Skin epidermis (tissue), 12 donors: ENCODE data around the gene SMIM36.
A peak's percentile ranks its signal among the peaks of the same experiment; 100 is the strongest.
"Not testable (repeated sequence)": the region's sequence is repeated elsewhere in the genome, so short reads cannot be mapped to it uniquely, and the experiment has no call there.

ENCODE experiments used
- H3K27ac ChIP-seq, 21 experiments: fragments of 200-600 bp; sonication (generic) in 11 of 21; one replicate each; pipeline ENCODE4 v1.5.0; 2020; ENCODE audit warnings: mild to moderate bottlenecking in 3 of 21, inconsistent platforms in 2 of 21, moderate library complexity in 2 of 21
- H3K4me3 ChIP-seq, 7 experiments: fragments of 200-600 bp; sonication (generic) in 2 of 7; one replicate each; pipeline ENCODE4 v1.5.0; 2020; ENCODE audit warnings: inconsistent platforms in 2 of 7, mild to moderate bottlenecking in 2 of 7, moderate library complexity in 1 of 7

Gene SMIM36

GRCh38 chr17:55458978-55459377 is 52.3 kb downstream of the SMIM36 start:
- Histone ChIP-seq H3K4me3 (no peak overlapping the region), H3K27ac (no peak overlapping the region)

- Histone ChIP-seq H3K27ac (no peak overlapping the region), H3K4me3 (no peak overlapping the region)
These were observed 52.9 kb downstream of the SMIM36 start for GRCh38 chr17:55458287-55458900.

GRCh38 chr17:55456307-55457240 is 54.7 kb downstream of the SMIM36 start:
- H3K27ac ChIP-seq: no peak overlapping the region

GRCh38 chr17:55454906-55455474 is 56.3 kb downstream of the SMIM36 start:
- H3K27ac ChIP-seq: peak overlapping the region in 2 of 21 experiments; percentile 19 to 66
- H3K4me3 ChIP-seq: no peak overlapping the region

More at GRCh38 chr17:55456307-55457240, 54.7 kb downstream of the SMIM36 start:
- H3K4me3 ChIP-seq: no peak overlapping the region

GRCh38 chr17:55453839-55454557 is 57.3 kb downstream of the SMIM36 start:
- Histone ChIP-seq H3K27ac (peak overlapping the region in 2 of 21 experiments; percentile 9 to 46), H3K4me3 (no peak overlapping the region)

GRCh38 chr17:55452139-55452790 is 59.0 kb downstream of the SMIM36 start:
- Histone ChIP-seq H3K27ac (peak overlapping the region in 3 of 21 experiments; percentile 9 to 40 (median 11)), H3K4me3 (no peak overlapping the region)

- no peak overlapping the region for H3K27ac ChIP-seq
These were observed 59.5 kb downstream of the SMIM36 start for GRCh38 chr17:55451758-55452138.

GRCh38 chr17:55451203-55451641 is 60.0 kb downstream of the SMIM36 start:
- no peak overlapping the region for H3K4me3 ChIP-seq
- no peak overlapping the region for H3K27ac ChIP-seq

More at GRCh38 chr17:55451758-55452138, 59.5 kb downstream of the SMIM36 start:
- H3K4me3 ChIP-seq: no peak overlapping the region

- Histone ChIP-seq H3K27ac (no peak overlapping the region), H3K4me3 (no peak overlapping the region)
These were observed 60.9 kb downstream of the SMIM36 start for GRCh38 chr17:55450232-55450825.

- Histone ChIP-seq H3K4me3 (no peak overlapping the region), H3K27ac (no peak overlapping the region)
These were observed 62.6 kb downstream of the SMIM36 start for GRCh38 chr17:55448681-55449080.

GRCh38 chr17:55446581-55447205 is 64.6 kb downstream of the SMIM36 start:
- no peak overlapping the region for H3K4me3 ChIP-seq
- H3K27ac ChIP-seq: peak overlapping the region in 1 of 21 experiments; percentile 49

- not testable (repeated sequence) for H3K27ac ChIP-seq, H3K4me3 ChIP-seq
These were observed 65.2 kb downstream of the SMIM36 start for GRCh38 chr17:55446004-55446403.

- Histone ChIP-seq H3K27ac (peak overlapping the region in 5 of 21 experiments; percentile 7 to 62 (median 19)), H3K4me3 (no peak overlapping the region)
These were observed 66.5 kb downstream of the SMIM36 start for GRCh38 chr17:55444471-55445441.

- Histone ChIP-seq H3K4me3 (no peak overlapping the region), H3K27ac (no peak overlapping the region)
These were observed 67.3 kb downstream of the SMIM36 start for GRCh38 chr17:55443904-55444303.

- no peak overlapping the region for H3K4me3 ChIP-seq
- H3K27ac ChIP-seq: no peak overlapping the region
These were observed 68.1 kb downstream of the SMIM36 start for GRCh38 chr17:55442953-55443683.

- Histone ChIP-seq H3K27ac (no peak overlapping the region), H3K4me3 (no peak overlapping the region)
These were observed 68.8 kb downstream of the SMIM36 start for GRCh38 chr17:55442462-55442861.

- Histone ChIP-seq H3K4me3 (no peak overlapping the region), H3K27ac (peak overlapping the region in 5 of 21 experiments; percentile 18 to 68 (median 29))
These were observed 69.7 kb downstream of the SMIM36 start for GRCh38 chr17:55441544-55441943.
